ENCODE data around the gene STXBP5. TPM values are rescaled to one million over a fixed set of nuclear protein-coding genes. Genes with fewer than 3 reads are reported as not detected.

Gene STXBP5
- polyA plus RNA-seq, 1 of the 3 experiments (the other 2 are of a cell fraction): 9.9 TPM

DNA sequence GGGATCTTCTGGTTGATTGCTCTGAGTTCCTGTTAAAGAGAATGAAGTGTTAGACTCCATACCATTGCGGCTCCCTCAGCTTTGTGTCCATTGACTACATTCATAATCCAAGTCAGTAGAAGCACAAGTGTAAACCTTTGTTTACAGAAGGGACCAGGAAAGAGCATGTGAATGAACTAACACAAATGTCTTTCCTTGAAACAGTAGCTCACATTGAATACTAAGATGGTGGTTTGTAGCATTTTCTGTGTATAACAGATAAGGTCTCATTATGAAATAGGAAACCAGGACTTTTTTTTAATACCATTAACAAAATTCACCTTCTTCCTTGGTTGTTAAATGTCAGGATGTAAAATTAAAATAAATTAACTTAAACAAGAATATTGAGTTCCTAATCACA is 8.4 kb downstream of the STXBP5 start:
- no peaks in the 10 kb centered on the region for H3K27me3 ChIP-seq (ENCODE audit: insufficient read depth)
- DNase-seq: no peak
- TF ChIP-seq SMC3 (IDR thresholded peaks at IDR 0.05; ENCODE audit: low read depth, low read length): no peak
- no peak for TF ChIP-seq TAF1 (IDR thresholded peaks at IDR 0.05; ENCODE audit: borderline replicate concordance, low read depth, low read length)
- TF ChIP-seq NRF1 (IDR thresholded peaks at IDR 0.05; ENCODE audit: low read depth, low read length): no peak
- no peak for TF ChIP-seq SIN3A (IDR thresholded peaks at IDR 0.05; ENCODE audit: borderline replicate concordance, low read depth, low read length)
- no peak for TF ChIP-seq FOXM1 (IDR thresholded peaks at IDR 0.05; ENCODE audit: low read depth)
- TF ChIP-seq REST (IDR thresholded peaks at IDR 0.05; ENCODE audit: low read depth, low read length): no peak
- TF ChIP-seq CTCF (IDR thresholded peaks at IDR 0.05): no peak
- TF ChIP-seq GATA2 (CRISPR knock-in tag; IDR thresholded peaks at IDR 0.05): no peak
- no peak for TF ChIP-seq ELF1 (IDR thresholded peaks at IDR 0.05)
- H3K79me2 ChIP-seq (ENCODE audit: insufficient read depth): peaks cover 96% of the 10 kb centered on the region
- H3K4me3 ChIP-seq (ENCODE audit: low read depth in 2 of 2, low read length in 1 of 2): no peak overlapping the region
- WGBS (ENCODE audit: low lambda C conversion rate): 100% methylated on average over 1 of the region's 1 CpG
- H2AFZ ChIP-seq (ENCODE audit: low read depth): no peak overlapping the region
- POLR2A ChIA-PET: no interaction called here
- no peak overlapping the region for H3K4me2 ChIP-seq
- H3K9me2 ChIP-seq: no peaks in the 10 kb centered on the region
- no peaks in the 10 kb centered on the region for H3K9me3 ChIP-seq
- peaks cover 18% of the 10 kb centered on the region for H3F3A ChIP-seq (replicated peaks; ENCODE audit: insufficient read depth)
- no peak overlapping the region for H3K9ac ChIP-seq
- CTCF ChIA-PET: no interaction called here
- peaks cover 17% of the 10 kb centered on the region; the same call in 1 of the 2 replicates for H4K20me1 ChIP-seq (ENCODE audit: insufficient read depth)
- H3K27ac ChIP-seq (ENCODE audit: low read depth in 2 of 2, low read length in 1 of 2): no peak overlapping the region
- peaks cover 6 to 16% of the 10 kb centered on the region in 2 experiments; a peak in 2 of 4 replicates for H3K4me1 ChIP-seq (ENCODE audit: control insufficient read depth in 1 of 2, insufficient read depth in 2 of 2, low read depth in 1 of 2, low read length in 1 of 2)
- H3K36me3 ChIP-seq (replicated peaks in 1 of 2; ENCODE audit: control insufficient read depth in 1 of 2, insufficient read depth in 2 of 2, low read length in 1 of 2): peaks cover 12 to 32% of the 10 kb centered on the region in 2 experiments

- POLR2A ChIA-PET: no interaction called here
- H3K79me2 ChIP-seq (ENCODE audit: insufficient read depth): peaks cover 95% of the 10 kb centered on the region
- no peak for DNase-seq
- TF ChIP-seq, protein P1, sequence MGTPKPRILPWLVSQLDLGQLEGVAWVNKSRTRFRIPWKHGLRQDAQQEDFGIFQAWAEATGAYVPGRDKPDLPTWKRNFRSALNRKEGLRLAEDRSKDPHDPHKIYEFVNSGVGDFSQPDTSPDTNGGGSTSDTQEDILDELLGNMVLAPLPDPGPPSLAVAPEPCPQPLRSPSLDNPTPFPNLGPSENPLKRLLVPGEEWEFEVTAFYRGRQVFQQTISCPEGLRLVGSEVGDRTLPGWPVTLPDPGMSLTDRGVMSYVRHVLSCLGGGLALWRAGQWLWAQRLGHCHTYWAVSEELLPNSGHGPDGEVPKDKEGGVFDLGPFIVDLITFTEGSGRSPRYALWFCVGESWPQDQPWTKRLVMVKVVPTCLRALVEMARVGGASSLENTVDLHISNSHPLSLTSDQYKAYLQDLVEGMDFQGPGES (IDR thresholded peaks at IDR 0.05; ENCODE audit: low read depth, low read length): no peak
- no peak for TF ChIP-seq FOXJ3 (CRISPR knock-in tag; IDR thresholded peaks at IDR 0.05)
- no peak for TF ChIP-seq CHD2 (IDR thresholded peaks at IDR 0.05; ENCODE audit: low read length, partially characterized antibody)
- TF ChIP-seq JUND (IDR thresholded peaks at IDR 0.05): no peak
- TF ChIP-seq GABPA (IDR thresholded peaks at IDR 0.05; ENCODE audit: low read depth): no peak
- TF ChIP-seq USF2 (IDR thresholded peaks at IDR 0.05; ENCODE audit: borderline replicate concordance, low read depth, low read length): no peak
- no peak for TF ChIP-seq NFIC (IDR thresholded peaks at IDR 0.05; ENCODE audit: borderline replicate concordance)
- no peak for TF ChIP-seq MAX (IDR thresholded peaks at IDR 0.05; ENCODE audit: low read depth)
- no peak for TF ChIP-seq NRF1 (IDR thresholded peaks at IDR 0.05; ENCODE audit: low read depth, low read length)
- TF ChIP-seq SIN3A (IDR thresholded peaks at IDR 0.05; ENCODE audit: borderline replicate concordance, low read depth, low read length): no peak
- no peak for TF ChIP-seq RFX5 (IDR thresholded peaks at IDR 0.05; ENCODE audit: low read length)
These were observed 9.6 kb downstream of the STXBP5 start for GRCh38 chr6:147213772-147214171.

More at GRCh38 chr6:147213772-147214171, 9.6 kb downstream of the STXBP5 start:
- Histone ChIP-seq H2AFZ (ENCODE audit: low read depth) (no peak overlapping the region), H3K4me3 (ENCODE audit: low read depth in 2 of 2, low read length in 1 of 2) (no peak overlapping the region), H4K20me1 (ENCODE audit: insufficient read depth) (peaks cover 9% of the 10 kb centered on the region; the same call in 1 of the 2 replicates), H3K4me2 (no peak overlapping the region), H3K9me2 (no peaks in the 10 kb centered on the region), H3K9me3 (no peaks in the 10 kb centered on the region), H3K9ac (no peak overlapping the region), H3K36me3 (replicated peaks in 1 of 2; ENCODE audit: control insufficient read depth in 1 of 2, insufficient read depth in 2 of 2, low read length in 1 of 2) (peaks cover 16 to 36% of the 10 kb centered on the region in 2 experiments), H3K27me3 (ENCODE audit: insufficient read depth) (no peaks in the 10 kb centered on the region), H3K4me1 (ENCODE audit: control insufficient read depth in 1 of 2, insufficient read depth in 2 of 2, low read depth in 1 of 2, low read length in 1 of 2) (peaks cover 0 to 5% of the 10 kb centered on the region in 2 experiments; a peak in 2 of 4 replicates), H3F3A (replicated peaks; ENCODE audit: insufficient read depth) (peaks cover 11% of the 10 kb centered on the region), H3K27ac (ENCODE audit: low read depth in 2 of 2, low read length in 1 of 2) (no peak overlapping the region)
- CTCF ChIA-PET: no interaction called here
- WGBS (ENCODE audit: low lambda C conversion rate): 46% methylated on average over 1 of the region's 1 CpG

Measured in SK-N-SH (cell line).